ENCODE results near the gene UMODL1.
A peak's percentile ranks its signal among the peaks of the same experiment; 100 is the strongest.

The UMODL1 gene

DNA sequence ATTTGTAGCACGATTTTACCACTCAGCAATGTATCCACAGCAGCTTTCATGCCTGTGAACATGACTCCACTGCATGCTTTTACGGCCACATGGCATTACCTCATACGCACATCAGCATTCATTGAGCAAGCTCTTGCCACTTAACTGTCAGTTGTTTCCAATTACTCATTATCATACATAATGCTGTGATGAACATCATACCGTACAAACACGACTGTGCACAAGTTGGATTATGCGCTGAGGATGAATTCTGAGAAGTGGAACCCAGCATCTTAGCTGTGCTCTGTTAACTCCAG, 9.6 kb downstream of the UMODL1 start:
- DNase-seq: no peak

- DNase-seq: no peak
Measured at GRCh38 chr21:42081138-42081537, 10.0 kb downstream of the UMODL1 start.

- no peak for DNase-seq
Measured at GRCh38 chr21:42081931-42082381, 10.8 kb downstream of the UMODL1 start.

GRCh38 chr21:42082501-42083360, 11.6 kb downstream of the UMODL1 start:
- no peak for DNase-seq

DNA sequence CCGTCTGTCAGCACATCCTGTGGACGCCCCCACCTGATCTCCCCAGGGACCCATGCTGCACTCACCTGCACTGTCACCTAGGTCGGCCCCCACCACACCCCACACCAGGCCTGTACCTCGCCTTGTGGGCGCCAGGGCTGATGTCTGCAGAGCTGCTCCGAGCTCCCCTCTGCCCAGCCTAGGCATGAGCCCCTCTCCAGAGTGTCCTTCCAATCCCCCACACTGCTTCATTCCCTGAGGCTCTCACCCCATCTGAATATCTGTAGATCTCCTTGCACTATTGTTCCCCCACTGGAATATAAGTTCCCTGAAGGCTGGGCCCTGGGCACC, 12.2 kb downstream of the UMODL1 start:
- DNase-seq: no peak

DNA sequence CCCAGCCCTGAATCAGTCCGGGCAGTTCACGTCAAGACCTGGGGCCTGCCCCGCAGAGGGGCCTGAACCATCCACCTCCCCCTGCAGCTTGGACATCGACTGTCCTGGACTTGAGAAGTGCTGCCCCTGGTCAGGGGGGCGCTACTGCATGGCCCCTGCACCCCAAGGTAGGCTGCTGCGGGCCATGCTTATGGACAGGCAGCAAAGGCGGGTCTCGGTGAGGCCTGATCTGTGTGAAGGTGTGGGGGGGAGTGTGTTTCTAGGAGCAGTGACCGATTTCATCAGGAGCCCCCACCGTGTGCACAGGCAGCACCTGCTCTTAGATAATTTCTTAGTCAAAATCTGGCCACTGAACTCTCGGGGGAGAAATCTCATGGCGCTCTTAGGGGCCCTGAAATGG, 13.0 kb downstream of the UMODL1 start:
- DNase-seq: no peak

GRCh38 chr21:42085246-42086077, 14.3 kb downstream of the UMODL1 start:
- no peak for DNase-seq

GRCh38 chr21:42086969-42087368, 15.9 kb downstream of the UMODL1 start:
- no peak for DNase-seq

DNA sequence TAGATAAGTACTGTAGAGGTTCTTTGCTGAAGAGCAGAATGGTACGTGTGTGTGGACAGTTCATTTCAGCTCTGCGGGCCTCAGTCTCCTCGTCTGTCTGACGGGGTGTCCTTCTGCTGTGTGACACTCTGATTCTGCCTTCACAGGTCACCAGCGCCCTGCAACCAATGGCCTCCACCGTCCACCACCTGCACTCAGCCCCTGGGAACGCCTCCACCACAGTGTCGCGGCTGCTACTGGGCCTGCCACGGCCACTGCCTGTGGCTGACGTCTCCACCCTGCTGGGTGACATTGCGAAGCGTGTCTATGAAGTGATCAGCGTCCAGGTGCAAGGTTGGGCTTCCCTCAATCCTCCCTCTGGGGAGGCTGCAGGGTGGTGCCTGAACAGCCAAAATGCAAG, 17.0 kb downstream of the UMODL1 start:
- no peak for DNase-seq

- no peak for DNase-seq
Measured at GRCh38 chr21:42088658-42089057, 17.5 kb downstream of the UMODL1 start.

DNA sequence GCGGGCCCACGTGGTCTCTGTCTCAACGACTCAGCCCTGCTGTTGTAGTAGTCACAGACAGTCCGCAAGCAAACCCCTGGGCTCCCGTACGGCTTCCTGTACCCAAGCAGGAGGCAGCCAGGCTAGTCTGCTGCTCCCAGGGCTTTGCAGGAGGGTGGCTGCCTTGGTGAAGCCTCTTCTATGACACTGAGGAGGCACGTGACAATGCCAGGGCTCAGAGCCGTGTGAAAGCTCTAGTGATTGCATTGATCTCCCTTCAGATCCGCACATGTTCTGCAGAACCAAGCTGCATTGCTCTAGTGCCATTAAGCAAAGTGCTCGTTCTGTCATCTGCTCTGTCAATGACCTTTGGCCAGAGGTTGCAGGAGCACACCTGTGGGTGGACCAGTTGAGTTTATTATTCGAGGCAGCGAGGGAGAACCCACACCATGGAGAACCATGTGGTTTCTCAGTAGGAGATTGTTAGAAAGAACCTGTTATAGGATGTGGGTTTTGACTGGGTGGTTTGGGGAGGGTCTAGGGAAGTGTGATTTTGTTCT, 18.0 kb downstream of the UMODL1 start:
- no peak for DNase-seq

DNA sequence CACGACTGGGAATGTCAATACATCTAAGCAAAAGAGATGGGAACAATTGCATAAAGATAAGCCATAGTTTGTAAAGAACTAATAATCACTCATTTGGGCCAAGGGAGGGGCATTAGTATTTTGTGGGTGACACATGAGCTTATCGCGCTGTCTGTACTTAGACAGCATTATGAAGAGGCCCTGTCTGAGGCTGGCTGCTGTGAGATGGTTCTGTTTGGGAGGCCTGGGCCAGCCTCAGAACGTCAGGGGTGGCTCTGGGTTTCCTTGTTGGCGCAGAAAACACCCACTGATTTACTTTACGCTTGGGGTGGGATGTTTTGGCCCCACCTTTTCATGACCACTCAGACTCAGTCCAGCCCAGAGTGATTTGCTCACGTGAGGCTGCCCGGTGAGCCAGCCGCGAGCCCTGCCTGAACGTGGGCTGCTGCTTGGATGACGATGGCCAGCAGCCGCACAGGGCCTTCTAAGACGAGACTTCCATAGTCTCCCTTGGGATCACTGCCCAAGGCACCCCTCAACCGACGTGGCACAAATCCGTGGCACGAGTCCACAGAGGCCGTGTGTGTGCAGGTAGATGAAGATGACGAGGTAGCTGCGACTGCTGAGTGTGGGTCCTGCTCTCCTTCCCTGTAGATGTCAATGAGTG, 18.7 kb downstream of the UMODL1 start:
- no peak for DNase-seq

DNA sequence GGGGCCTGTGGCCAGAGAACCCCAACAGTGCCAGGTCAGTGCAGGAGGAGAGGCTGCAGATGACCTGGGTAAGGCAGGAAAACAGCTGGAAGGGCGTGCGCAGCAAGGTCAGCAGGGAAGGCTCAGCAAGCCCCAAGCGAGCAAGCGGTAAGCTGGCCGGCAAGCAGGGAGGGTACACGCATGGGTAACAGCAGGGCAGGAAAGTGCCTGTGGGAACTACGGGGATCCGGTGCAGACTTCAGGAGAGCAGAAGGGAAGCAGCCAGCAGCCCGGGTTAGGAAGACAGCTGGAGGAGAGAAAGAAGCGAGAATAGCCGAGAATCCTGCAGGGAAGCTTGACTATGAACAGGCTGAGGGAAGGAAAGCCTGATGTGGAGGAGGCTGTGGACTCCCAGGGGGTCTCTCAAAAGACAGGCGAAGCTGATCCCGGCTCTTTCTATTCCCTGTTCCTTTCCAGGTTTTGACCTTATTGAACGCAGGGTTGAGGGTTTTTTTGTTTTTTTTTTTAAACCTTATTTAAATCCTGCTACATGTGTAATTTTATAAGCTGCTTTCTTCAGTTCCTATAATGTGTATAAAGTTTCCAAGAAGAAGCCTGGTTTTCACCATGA, 20.9 kb downstream of the UMODL1 start:
- DNase-seq: no peak

- DNase-seq: no peak
Measured at GRCh38 chr21:42092771-42093170, 21.7 kb downstream of the UMODL1 start.

- no peak for DNase-seq
Measured at GRCh38 chr21:42093186-42093585, 22.1 kb downstream of the UMODL1 start.

GRCh38 chr21:42093991-42094421, 22.9 kb downstream of the UMODL1 start:
- DNase-seq: peak; percentile 78

- no peak for DNase-seq
Measured at GRCh38 chr21:42094811-42095210, 23.7 kb downstream of the UMODL1 start.

- DNase-seq: no peak
Measured at GRCh38 chr21:42095581-42095980, 24.5 kb downstream of the UMODL1 start.

DNA sequence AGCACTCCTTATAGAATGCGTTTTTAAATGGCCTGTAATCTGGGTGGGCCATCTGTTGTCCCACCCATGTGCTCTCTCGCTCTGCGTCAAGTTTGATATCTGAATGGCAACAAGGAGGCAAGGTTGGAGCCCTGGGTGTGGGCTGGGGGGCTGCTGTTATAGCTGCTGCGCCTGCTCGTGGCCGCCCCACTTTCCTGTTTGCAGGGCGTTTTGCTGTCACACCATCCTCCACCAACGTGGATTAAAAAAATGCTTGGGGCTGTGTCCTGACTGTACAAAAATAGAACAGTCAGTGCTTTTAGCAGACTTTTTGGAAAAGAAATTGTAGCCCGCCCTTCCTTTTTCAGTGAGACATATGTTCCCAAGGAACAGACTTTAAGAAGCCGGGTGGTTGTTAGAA, 25.4 kb downstream of the UMODL1 start:
- DNase-seq: no peak

GRCh38 chr21:42097274-42097673, 26.2 kb downstream of the UMODL1 start:
- no peak for DNase-seq

DNA sequence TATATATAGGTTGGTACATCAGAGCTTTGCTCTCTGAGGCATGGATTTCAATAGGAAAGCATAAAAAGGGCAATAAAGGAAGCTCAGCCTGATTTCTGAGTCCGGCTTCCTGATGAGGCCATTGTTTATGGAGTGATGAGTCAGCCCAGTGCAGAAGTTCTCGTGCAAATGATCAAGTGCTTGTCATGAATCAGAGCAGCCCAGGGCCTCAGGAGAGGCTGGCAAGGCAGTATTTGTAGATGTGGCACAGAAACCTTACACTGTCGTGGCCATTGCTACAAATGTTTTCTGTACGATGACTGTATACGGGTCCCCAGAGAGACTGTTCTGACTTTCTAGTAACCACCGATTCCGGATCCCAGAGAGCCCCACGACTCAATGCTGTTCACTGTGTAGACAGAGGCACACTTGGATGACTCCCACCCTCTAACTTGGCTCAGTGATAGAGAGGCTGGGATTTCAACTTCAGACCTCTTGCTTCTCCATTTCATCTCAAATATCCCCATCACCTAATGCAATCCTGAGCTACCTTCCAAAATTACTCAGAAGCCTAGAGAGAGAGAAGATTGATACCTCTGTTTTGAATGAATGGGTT, 26.8 kb downstream of the UMODL1 start:
- no peak for DNase-seq

DNA sequence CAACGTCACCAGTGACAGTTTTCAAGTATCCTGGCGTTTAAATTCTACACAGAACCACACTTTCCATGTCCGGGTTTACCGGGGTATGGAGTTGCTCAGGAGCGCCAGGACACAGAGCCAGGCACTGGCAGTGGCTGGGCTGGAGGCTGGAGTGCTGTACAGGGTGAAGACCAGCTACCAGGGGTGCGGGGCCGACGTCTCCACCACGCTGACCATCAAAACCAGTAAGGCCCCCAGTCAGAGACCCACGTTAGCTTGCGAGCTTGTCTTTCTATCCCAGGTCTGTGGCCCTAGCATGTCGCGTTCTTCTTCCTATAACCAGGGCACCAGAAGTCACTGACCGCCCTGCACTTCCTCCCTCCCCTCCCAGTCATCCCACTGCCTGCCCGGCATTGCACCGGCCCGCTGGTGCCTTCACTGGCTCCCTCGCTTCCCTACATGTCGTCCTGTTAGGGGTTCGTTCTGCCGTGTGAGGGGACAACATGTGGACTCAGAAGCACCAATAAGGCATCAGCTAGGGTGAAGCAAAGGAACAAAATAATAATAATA, 27.9 kb downstream of the UMODL1 start:
- no peak for DNase-seq

All from right forelimb (tissue), 1 donor.